GM18868 (cell line): ENCODE data around the gene CGB2.
"Not testable (repeated sequence)": the region's sequence is repeated elsewhere in the genome, so short reads cannot be mapped to it uniquely, and the experiment has no call there.

ENCODE experiments used
- ATAC-seq: cut with Tn5 transposase; IDR thresholded peaks from one replicate; pipeline ENCODE4 v1.9.1; 2021; ENCODE audit warnings: mild to moderate bottlenecking, moderate library complexity; ENCODE audit not compliant: unreplicated experiment

CGB2 gene

GRCh38 chr19:49064768-49065611, 33.3 kb downstream of the CGB2 start, which contains the start of gene NTF4:
Gene NTF4 (minus strand): TSS chr19:49064818. CDS start chr19:49061997, 2,821 bp downstream.
- no peak for ATAC-seq

GRCh38 chr19:49065905-49066512, 34.3 kb downstream of the CGB2 start:
- ATAC-seq, result no peak

GRCh38 chr19:49067554-49067953, 35.9 kb downstream of the CGB2 start:
- ATAC-seq, result no peak

- ATAC-seq, result no peak
These were observed 37.3 kb downstream of the CGB2 start for GRCh38 chr19:49069026-49069425.

GRCh38 chr19:49070416-49070815, 38.7 kb downstream of the CGB2 start:
- no peak for ATAC-seq

- no peak for ATAC-seq
These were observed 40.3 kb downstream of the CGB2 start for GRCh38 chr19:49071860-49072547.

- ATAC-seq, result no peak
These were observed 42.1 kb downstream of the CGB2 start for GRCh38 chr19:49073514-49074378.

- not testable (repeated sequence) for ATAC-seq
These were observed 43.2 kb downstream of the CGB2 start for GRCh38 chr19:49074869-49075268.

GRCh38 chr19:49080392-49080791, 48.7 kb downstream of the CGB2 start:
- ATAC-seq, result no peak

GRCh38 chr19:49081273-49081672, 49.6 kb downstream of the CGB2 start:
- no peak for ATAC-seq
